A375 (cell line): ENCODE data around the gene CMTM7. TPM values are rescaled to one million over a fixed set of nuclear protein-coding genes. Genes with fewer than 3 reads are reported as not detected.

ENCODE experiments used
- total RNA-seq: library from RNA; depleted of rRNA; stranded (reverse); fragments of >200 nt; shearing (Covaris generic); gene quantifications from 2 replicates; pipeline ENCODE4 v1.2.3, GENCODE V29; 2014; rRNA removed

CMTM7 gene, protein sequence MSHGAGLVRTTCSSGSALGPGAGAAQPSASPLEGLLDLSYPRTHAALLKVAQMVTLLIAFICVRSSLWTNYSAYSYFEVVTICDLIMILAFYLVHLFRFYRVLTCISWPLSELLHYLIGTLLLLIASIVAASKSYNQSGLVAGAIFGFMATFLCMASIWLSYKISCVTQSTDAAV
- total RNA-seq = 106 and 147 TPM in 2 replicates

DNA sequence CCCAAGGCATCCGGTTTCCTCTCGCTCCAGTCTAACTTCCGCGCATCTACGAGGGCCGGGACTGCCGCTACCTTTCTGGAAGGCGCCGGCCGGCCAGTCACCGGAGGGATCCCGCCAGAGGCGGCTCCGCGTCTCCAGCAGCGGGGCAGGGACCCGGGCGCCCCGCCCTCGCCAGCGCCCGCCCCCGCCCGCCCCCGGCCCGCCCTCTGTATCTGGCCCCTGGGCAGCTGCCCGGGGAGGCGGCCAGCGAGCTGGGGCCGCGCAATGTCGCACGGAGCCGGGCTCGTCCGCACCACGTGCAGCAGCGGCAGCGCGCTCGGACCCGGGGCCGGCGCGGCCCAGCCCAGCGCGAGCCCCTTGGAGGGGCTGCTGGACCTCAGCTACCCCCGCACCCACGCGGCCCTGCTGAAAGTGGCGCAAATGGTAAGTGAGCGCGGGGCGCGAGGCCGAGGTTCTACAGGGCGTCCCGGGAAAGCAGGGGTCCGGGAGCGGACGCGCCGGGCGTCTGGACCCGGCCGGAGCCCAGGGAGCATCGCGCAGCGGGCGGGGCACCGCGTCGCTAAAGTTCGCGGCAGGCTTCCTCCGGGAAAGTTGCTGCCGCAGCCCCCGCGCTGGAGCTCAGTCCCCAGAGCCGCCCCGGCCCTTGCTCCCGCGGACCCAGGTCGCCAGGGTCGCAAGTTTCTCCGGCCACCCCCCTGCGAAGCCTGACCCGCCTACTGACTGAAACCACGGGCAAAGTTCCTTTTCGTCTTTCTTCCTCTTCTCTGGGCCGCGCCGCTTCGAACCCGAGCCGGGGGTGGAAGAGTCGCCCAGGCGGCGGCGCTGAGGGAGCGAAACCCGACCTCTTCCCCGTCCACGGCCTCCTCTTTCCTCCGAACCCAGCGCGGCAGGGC, at the start of gene CMTM7:
Gene CMTM7, plus strand, starts transcription at position 211 of the 893 bp plus-strand sequence. Its CDS starts 54 bp downstream, at position 265.

DNA sequence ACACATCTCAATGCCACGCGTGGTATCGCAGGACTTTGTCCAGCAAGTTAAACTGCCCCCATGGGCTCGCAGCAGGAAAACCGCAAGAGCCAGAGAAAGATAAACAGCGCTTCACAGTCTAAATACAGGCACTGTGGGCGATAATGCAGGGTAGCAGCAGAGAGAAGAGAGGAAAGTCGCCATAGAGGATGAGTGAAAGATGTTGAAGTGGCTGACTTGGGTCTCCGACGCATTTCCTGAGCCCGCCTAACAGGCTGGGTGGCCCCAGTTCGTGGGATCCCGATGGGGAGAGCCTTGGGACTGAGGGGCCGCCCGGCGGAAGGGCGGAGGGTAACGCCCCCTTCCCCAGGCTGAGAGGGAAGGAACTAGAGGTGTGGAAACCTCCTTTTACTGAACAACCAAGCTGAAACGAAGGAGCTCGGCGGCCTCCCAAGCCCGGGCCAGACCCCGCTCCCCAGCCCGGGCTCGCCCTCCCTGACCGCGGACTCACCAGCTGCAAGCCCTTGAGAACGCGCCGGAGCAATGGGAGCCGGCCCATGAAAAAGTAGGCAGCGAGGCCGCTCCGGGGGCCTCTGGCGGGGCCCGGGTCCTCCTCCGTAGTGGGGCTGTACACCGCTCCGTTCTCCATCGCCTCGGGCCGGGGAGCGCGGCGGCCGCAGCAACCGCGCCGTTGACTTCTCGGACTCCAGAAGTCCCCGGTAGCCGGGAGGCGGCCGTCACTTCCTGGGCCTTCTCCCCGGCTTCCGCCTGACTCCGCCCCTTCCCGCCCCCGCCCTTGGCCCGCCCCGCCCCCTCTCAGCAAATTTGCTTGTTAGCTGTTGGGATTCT, 110.7 kb downstream of the CMTM7 start, which contains the start of gene CMTM6:
Gene CMTM6, minus strand, starts transcription at position 735 of the 828 bp plus-strand sequence. Its CDS starts 107 bp downstream, at position 628.

Other genes starting within 250 kb of the CMTM7 start
- 2.4 and 2.7 TPM in 2 replicates for gene CMTM8, start 153.2 kb upstream of the CMTM7 start, total RNA-seq
- 45.9 and 53.3 TPM in 2 replicates for gene CMTM6, start 111.0 kb downstream of the CMTM7 start, total RNA-seq
- 51.5 and 61.7 TPM in 2 replicates for gene DYNC1LI1, start 179.0 kb downstream of the CMTM7 start, total RNA-seq